ENCODE data around the gene NCAM1.

DNA sequence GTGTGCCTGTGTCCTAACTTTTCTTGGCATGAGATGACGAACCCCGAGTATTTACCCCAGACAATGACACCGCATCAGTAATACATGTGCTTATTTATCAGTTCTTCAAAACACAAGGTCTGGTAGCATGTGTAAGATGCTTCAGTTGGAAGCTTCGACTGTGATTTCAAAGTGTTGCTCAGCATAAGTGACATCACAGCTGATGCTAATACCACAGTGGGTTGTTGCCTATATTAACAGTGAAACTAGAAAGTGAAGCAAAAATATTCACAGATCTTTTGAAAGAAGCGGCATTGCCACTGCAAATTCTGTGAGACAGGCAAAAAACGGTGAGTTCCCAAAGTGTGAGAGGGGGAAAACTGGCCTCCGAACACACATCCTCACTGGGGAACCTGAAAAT is 334.8 kb downstream of the NCAM1 start:
- TF ChIP-seq, protein P1, sequence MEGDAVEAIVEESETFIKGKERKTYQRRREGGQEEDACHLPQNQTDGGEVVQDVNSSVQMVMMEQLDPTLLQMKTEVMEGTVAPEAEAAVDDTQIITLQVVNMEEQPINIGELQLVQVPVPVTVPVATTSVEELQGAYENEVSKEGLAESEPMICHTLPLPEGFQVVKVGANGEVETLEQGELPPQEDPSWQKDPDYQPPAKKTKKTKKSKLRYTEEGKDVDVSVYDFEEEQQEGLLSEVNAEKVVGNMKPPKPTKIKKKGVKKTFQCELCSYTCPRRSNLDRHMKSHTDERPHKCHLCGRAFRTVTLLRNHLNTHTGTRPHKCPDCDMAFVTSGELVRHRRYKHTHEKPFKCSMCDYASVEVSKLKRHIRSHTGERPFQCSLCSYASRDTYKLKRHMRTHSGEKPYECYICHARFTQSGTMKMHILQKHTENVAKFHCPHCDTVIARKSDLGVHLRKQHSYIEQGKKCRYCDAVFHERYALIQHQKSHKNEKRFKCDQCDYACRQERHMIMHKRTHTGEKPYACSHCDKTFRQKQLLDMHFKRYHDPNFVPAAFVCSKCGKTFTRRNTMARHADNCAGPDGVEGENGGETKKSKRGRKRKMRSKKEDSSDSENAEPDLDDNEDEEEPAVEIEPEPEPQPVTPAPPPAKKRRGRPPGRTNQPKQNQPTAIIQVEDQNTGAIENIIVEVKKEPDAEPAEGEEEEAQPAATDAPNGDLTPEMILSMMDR (IDR thresholded peaks at IDR 0.05) = no peak
- TF ChIP-seq RARB (CRISPR knock-in tag; IDR thresholded peaks at IDR 0.05) (no peak), CBX2 (IDR thresholded peaks at IDR 0.05; ENCODE audit: borderline replicate concordance, low read depth) (no peak), EP300 (IDR thresholded peaks at IDR 0.05) (no peak), POLR2A (IDR thresholded peaks at IDR 0.05; ENCODE audit: low read length) (no peak), HDAC2 (IDR thresholded peaks at IDR 0.05) (no peak), CEBPB (IDR thresholded peaks at IDR 0.05) (no peak), POLR2AphosphoS2 (conservative IDR thresholded peaks at IDR 0.05; ENCODE audit: low read length) (no peak), MAFK (IDR thresholded peaks at IDR 0.05; ENCODE audit: partially characterized antibody) (no peak), RAD21 (conservative IDR thresholded peaks at IDR 0.05 in 1 of 2, IDR thresholded peaks at IDR 0.05 in 1 of 2) (no peak), JUN (IDR thresholded peaks at IDR 0.05) (no peak)
- TF ChIP-seq, protein P2, sequence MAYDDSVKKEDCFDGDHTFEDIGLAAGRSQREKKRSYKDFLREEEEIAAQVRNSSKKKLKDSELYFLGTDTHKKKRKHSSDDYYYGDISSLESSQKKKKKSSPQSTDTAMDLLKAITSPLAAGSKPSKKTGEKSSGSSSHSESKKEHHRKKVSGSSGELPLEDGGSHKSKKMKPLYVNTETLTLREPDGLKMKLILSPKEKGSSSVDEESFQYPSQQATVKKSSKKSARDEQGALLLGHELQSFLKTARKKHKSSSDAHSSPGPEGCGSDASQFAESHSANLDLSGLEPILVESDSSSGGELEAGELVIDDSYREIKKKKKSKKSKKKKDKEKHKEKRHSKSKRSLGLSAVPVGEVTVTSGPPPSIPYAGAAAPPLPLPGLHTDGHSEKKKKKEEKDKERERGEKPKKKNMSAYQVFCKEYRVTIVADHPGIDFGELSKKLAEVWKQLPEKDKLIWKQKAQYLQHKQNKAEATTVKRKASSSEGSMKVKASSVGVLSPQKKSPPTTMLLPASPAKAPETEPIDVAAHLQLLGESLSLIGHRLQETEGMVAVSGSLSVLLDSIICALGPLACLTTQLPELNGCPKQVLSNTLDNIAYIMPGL (CRISPR knock-in tag; IDR thresholded peaks at IDR 0.05; ENCODE audit: borderline replicate concordance) = no peak
- TF ChIP-seq, protein P3, sequence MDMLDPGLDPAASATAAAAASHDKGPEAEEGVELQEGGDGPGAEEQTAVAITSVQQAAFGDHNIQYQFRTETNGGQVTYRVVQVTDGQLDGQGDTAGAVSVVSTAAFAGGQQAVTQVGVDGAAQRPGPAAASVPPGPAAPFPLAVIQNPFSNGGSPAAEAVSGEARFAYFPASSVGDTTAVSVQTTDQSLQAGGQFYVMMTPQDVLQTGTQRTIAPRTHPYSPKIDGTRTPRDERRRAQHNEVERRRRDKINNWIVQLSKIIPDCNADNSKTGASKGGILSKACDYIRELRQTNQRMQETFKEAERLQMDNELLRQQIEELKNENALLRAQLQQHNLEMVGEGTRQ (IDR thresholded peaks at IDR 0.05) = no peak
- TF ChIP-seq, protein P4, sequence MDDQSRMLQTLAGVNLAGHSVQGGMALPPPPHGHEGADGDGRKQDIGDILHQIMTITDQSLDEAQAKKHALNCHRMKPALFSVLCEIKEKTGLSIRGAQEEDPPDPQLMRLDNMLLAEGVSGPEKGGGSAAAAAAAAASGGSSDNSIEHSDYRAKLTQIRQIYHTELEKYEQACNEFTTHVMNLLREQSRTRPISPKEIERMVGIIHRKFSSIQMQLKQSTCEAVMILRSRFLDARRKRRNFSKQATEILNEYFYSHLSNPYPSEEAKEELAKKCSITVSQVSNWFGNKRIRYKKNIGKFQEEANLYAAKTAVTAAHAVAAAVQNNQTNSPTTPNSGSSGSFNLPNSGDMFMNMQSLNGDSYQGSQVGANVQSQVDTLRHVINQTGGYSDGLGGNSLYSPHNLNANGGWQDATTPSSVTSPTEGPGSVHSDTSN (IDR thresholded peaks at IDR 0.05) = no peak

Data from A549 (cell line).